GM12874 (cell line): ENCODE results near the gene OLIG1.

Source experiments
- CTCF ChIP-seq: IDR thresholded peaks from 2 replicates; pipeline ENCODE4 v1.5.1; 2011; ENCODE audit warnings: low read depth, mild to moderate bottlenecking, control low read depth, low read length, moderate library complexity; ENCODE audit not compliant: insufficient read depth

The OLIG1 gene

GRCh38 chr21:33064623-33065390 is 5.1 kb upstream of the OLIG1 start:
- TF ChIP-seq CTCF = no peak

- no peak for TF ChIP-seq CTCF
Measured at GRCh38 chr21:33067043-33067442, 2.9 kb upstream of the OLIG1 start.

- no peak for TF ChIP-seq CTCF
Measured at GRCh38 chr21:33067457-33067856, 2.5 kb upstream of the OLIG1 start.

- no peak for TF ChIP-seq CTCF
Measured at GRCh38 chr21:33069243-33069642, 698 bp upstream of the OLIG1 start.

GRCh38 chr21:33069645-33069993 is 322 bp upstream of the OLIG1 start:
- TF ChIP-seq CTCF = no peak

- TF ChIP-seq CTCF = no peak
Measured at GRCh38 chr21:33070744-33070997, 730 bp downstream of the OLIG1 start.

GRCh38 chr21:33070998-33071769 is 1.2 kb downstream of the OLIG1 start:
- no peak for TF ChIP-seq CTCF
